Gastrocnemius medialis (tissue), 4 donors: ENCODE results near the gene S100A1. TPM values are rescaled to one million over a fixed set of nuclear protein-coding genes. Genes with fewer than 3 reads are reported as not detected.
A peak's percentile ranks its signal among the peaks of the same experiment; 100 is the strongest.

Source experiments
- ATAC-seq, 2 donors: fragments of 150-250 bp; one replicate each; pipeline ENCODE4 v1.9.1; 2016
- DNase-seq, 2 donors: peaks; one replicate each; pipeline ENCODE4 v3.0.0-alpha.2; 2019
- H3K27ac ChIP-seq, 4 donors: fragments of 200-600 bp; sonication (generic); 1 replicate in 1 of 4; 2 replicates in 3 of 4; pipeline ENCODE4 v1.5.1; 2016 to 2018; ENCODE audit warnings: mild to moderate bottlenecking in 2 of 4, moderate library complexity in 1 of 4
- H3K27me3 ChIP-seq, 3 donors: fragments of 200-600 bp; sonication (generic) in 2 of 3; 1 replicate in 1 of 3; 2 replicates in 2 of 3; pipeline versions ENCODE4 v1.5.1 to v1.6.0; 2016 to 2019; ENCODE audit warnings: mild to moderate bottlenecking in 1 of 3, moderate library complexity in 1 of 3
- H3K36me3 ChIP-seq, 2 donors: fragments of 200-600 bp; sonication (generic) in 1 of 2; one replicate each; pipeline ENCODE4 v1.5.1; 2017 to 2018
- H3K4me1 ChIP-seq, 2 donors: fragments of 200-600 bp; sonication (generic) in 1 of 2; one replicate each; pipeline ENCODE4 v1.5.1; 2016 to 2017; ENCODE audit warnings: mild to moderate bottlenecking in 2 of 2
- H3K4me3 ChIP-seq, 4 donors: fragments of 200-600 bp; sonication (generic) in 3 of 4; 1 replicate in 1 of 4; 2 replicates in 3 of 4; pipeline ENCODE4 v1.5.1; 2016 to 2019; ENCODE audit warnings: mild to moderate bottlenecking in 2 of 4
- H3K9me3 ChIP-seq, 3 donors: fragments of 200-600 bp; sonication (generic) in 2 of 3; 1 replicate in 1 of 3; 2 replicates in 2 of 3; pipeline ENCODE4 v1.5.1; 2016 to 2019
- CTCF ChIP-seq, 5 experiments: fragments of 450-650 bp in 3 of 5; fragments of 200-600 bp in 2 of 5; sonication (generic) in 2 of 5; IDR thresholded peaks in 4 of 5; conservative IDR thresholded peaks in 1 of 5; 1 replicate in 4 of 5; 2 replicates in 1 of 5; pipeline ENCODE4 v1.5.1; 2016 to 2019; ENCODE audit warnings: antibody characterized with exemption in 5 of 5, mild to moderate bottlenecking in 3 of 5, moderate library complexity in 3 of 5
- POLR2A ChIP-seq, 2 donors: fragments of 450-650 bp; IDR thresholded peaks; one replicate each; pipeline ENCODE4 v1.6.1; 2017; ENCODE audit warnings: antibody characterized with exemption in 2 of 2, mild to moderate bottlenecking in 2 of 2, moderate library complexity in 2 of 2
- in situ Hi-C, 4 donors: fragments of 200-750 bp; cut with MboI; loops; one replicate each; pipeline versions ENCODE4 v1.15.0 to v1.8.0; 2017; ENCODE audit warnings: low sequenced_read_pairs in 4 of 4
- intact Hi-C: fragments of 100-400 bp; cut with DNase I; formaldehyde crosslinking; loops from one replicate; pipeline ENCODE4 v1.15.1; 2023; ENCODE audit warnings: low total_unique reads
- total RNA-seq, 4 donors: library from RNA; depleted of rRNA; stranded (reverse); fragments of >200 nt; gene quantifications; one replicate each; pipeline versions ENCODE4 v1.1.0 to v1.2.3, GENCODE V29; 2016

The S100A1 gene
- total RNA-seq, 4 donors from 2014 or later, result 390 to 932 (median 616) TPM

- H3K36me3 ChIP-seq, result peaks cover 0 to 22% of the 10 kb centered on the region in 2 donors
- H3K27me3 ChIP-seq, result no peaks in the 10 kb centered on the region
- no peak for ATAC-seq
- peak overlapping the region in 1 of 4 donors; percentile 99 for H3K27ac ChIP-seq
- H3K9me3 ChIP-seq, result no peaks in the 10 kb centered on the region
- TF ChIP-seq POLR2A (IDR thresholded peaks at IDR 0.05) (no peak), CTCF (IDR thresholded peaks at IDR 0.05 in 4 of 5, conservative IDR thresholded peaks at IDR 0.05 in 1 of 5) (no peak)
- DNase-seq, result no peak
- peaks cover 36 to 38% of the 10 kb centered on the region in 2 donors for H3K4me1 ChIP-seq
- in situ Hi-C loops (no loop called here), intact Hi-C loops (no loop called here)
- peak overlapping the region in 1 of 4 donors; percentile 65 for H3K4me3 ChIP-seq
Observed at GRCh38 chr1:153624965-153625611, 3.1 kb upstream of the S100A1 start.

GRCh38 chr1:153626477-153626903 lies 1.7 kb upstream of the S100A1 start:
- Histone ChIP-seq H3K4me3 (peak overlapping the region; percentile 62 to 76 (median 64)), H3K27ac (peak overlapping the region; percentile 95 to 100 (median 100)), H3K9me3 (no peaks in the 10 kb centered on the region), H3K36me3 (peaks cover 0 to 22% of the 10 kb centered on the region in 2 donors), H3K4me1 (peaks cover 36 to 50% of the 10 kb centered on the region in 2 donors), H3K27me3 (no peaks in the 10 kb centered on the region)
- TF ChIP-seq CTCF (IDR thresholded peaks at IDR 0.05 in 4 of 5, conservative IDR thresholded peaks at IDR 0.05 in 1 of 5), result no peak
- no peak for TF ChIP-seq POLR2A (IDR thresholded peaks at IDR 0.05)
- intact Hi-C loops, result no loop called here
- DNase-seq, result no peak
- in situ Hi-C loops, result no loop called here
- no peak for ATAC-seq

- H3K36me3 ChIP-seq, result peaks cover 0 to 21% of the 10 kb centered on the region in 2 donors
- H3K27ac ChIP-seq, result peak within 1 kb of the TSS; percentile 95 to 100 (median 100)
- TF ChIP-seq CTCF (IDR thresholded peaks at IDR 0.05 in 4 of 5, conservative IDR thresholded peaks at IDR 0.05 in 1 of 5) (peak in 3 of 5 experiments; percentile 43 to 56 (median 53)), POLR2A (IDR thresholded peaks at IDR 0.05) (peak; percentile 50 to 64)
- no peaks in the 10 kb centered on the region for H3K27me3 ChIP-seq
- H3K9me3 ChIP-seq, result no peaks in the 10 kb centered on the region
- peaks cover 36 to 50% of the 10 kb centered on the region in 2 donors for H3K4me1 ChIP-seq
- in situ Hi-C loops (no loop called here), intact Hi-C loops (loop anchor here (1.0 kb wide), 1 partner anchor 44 kb away; no protein-coding TSS in a partner anchor)
- peak within 1 kb of the TSS; percentile 62 to 76 (median 64) for H3K4me3 ChIP-seq
- ATAC-seq (peak; percentile 42 to 50), DNase-seq (peak; percentile 71 to 83)
Observed at GRCh38 chr1:153626904-153627714, 1.1 kb upstream of the S100A1 start, which contains the start of gene S100A13. Gene S100A13 (minus strand): TSS chr1:153627505. CDS start chr1:153626472, 1,033 bp downstream.

GRCh38 chr1:153628638-153629342 lies 556 bp downstream of the S100A1 start:
- Histone ChIP-seq H3K36me3 (peaks cover 0 to 15% of the 10 kb centered on the region in 2 donors), H3K4me3 (peak overlapping the region; percentile 32 to 48 (median 44)), H3K4me1 (peaks cover 47 to 62% of the 10 kb centered on the region in 2 donors), H3K27ac (peak overlapping the region; percentile 95 to 100 (median 100)), H3K9me3 (no peaks in the 10 kb centered on the region), H3K27me3 (no peaks in the 10 kb centered on the region)
- DNase-seq (peak in 1 of 2 donors; percentile 49), ATAC-seq (no peak)
- in situ Hi-C loops (no loop called here), intact Hi-C loops (no loop called here)
- no peak for TF ChIP-seq CTCF (IDR thresholded peaks at IDR 0.05 in 4 of 5, conservative IDR thresholded peaks at IDR 0.05 in 1 of 5)
- TF ChIP-seq POLR2A (IDR thresholded peaks at IDR 0.05), result peak in 1 of 2 donors; percentile 6
